Activated naive CD4-positive, alpha-beta T cell treated with anti-CD3 and anti-CD28 coated beads, Interleukin-2, amount 10 ng/mL, durations not matched to agents 7 days and 5 days (primary cell): Measurements from ENCODE around the gene CACNG3.
"Not testable (repeated sequence)": the region's sequence is repeated elsewhere in the genome, so short reads cannot be mapped to it uniquely, and the experiment has no call there.

Source experiments
- CTCF ChIA-PET: fragments of 350-600 bp; sonication (Branson Sonifier 250); formaldehyde crosslinking; loops from one replicate; lab custom pipeline; 2021; ENCODE audit warnings: antibody characterized with exemption; lab: Charles Lee
- DNase-seq: peaks from one replicate; pipeline ENCODE4 v3.0.0-alpha.2; 2020
- H3K27ac Mint-ChIP-seq: one replicate; pipeline ENCODE4 v1.8.0; 2021; ENCODE audit warnings: mild to moderate bottlenecking, moderate library complexity, mixed read lengths
- H3K27me3 Mint-ChIP-seq: one replicate; pipeline ENCODE4 v1.8.0; 2021; ENCODE audit warnings: mild to moderate bottlenecking, mixed read lengths
- H3K36me3 Mint-ChIP-seq: one replicate; pipeline ENCODE4 v1.8.0; 2021; ENCODE audit warnings: mixed read lengths
- H3K4me1 Mint-ChIP-seq: one replicate; pipeline ENCODE4 v1.8.0; 2021; ENCODE audit warnings: mixed read lengths
- H3K4me3 Mint-ChIP-seq: one replicate; pipeline ENCODE4 v1.8.0; 2021; ENCODE audit warnings: mild to moderate bottlenecking, moderate library complexity, mixed read lengths
- H3K9me3 Mint-ChIP-seq: one replicate; pipeline ENCODE4 v1.8.0; 2021; ENCODE audit warnings: mixed read lengths

The CACNG3 gene

GRCh38 chr16:24332178-24332577 lies 76.0 kb downstream of the CACNG3 start:
- H3K27ac Mint-ChIP-seq: no peak overlapping the region
- CTCF ChIA-PET: no interaction called here
- H3K4me1 Mint-ChIP-seq: no peaks in the 10 kb centered on the region

GRCh38 chr16:24332582-24333090 lies 76.5 kb downstream of the CACNG3 start:
- no peak overlapping the region for H3K27ac Mint-ChIP-seq

More at GRCh38 chr16:24332178-24332577, 76.0 kb downstream of the CACNG3 start:
- H3K9me3 Mint-ChIP-seq: peaks cover 4% of the 10 kb centered on the region
- DNase-seq: no peak
- H3K27me3 Mint-ChIP-seq: no peaks in the 10 kb centered on the region
- no peak overlapping the region for H3K4me3 Mint-ChIP-seq
- no peaks in the 10 kb centered on the region for H3K36me3 Mint-ChIP-seq

GRCh38 chr16:24336491-24336890 lies 80.4 kb downstream of the CACNG3 start:
- Mint-ChIP-seq H3K27ac (no peak overlapping the region), H3K27me3 (peaks cover 4% of the 10 kb centered on the region), H3K4me3 (no peak overlapping the region), H3K9me3 (peaks cover 4% of the 10 kb centered on the region), H3K4me1 (no peaks in the 10 kb centered on the region), H3K36me3 (no peaks in the 10 kb centered on the region)
- CTCF ChIA-PET: no interaction called here
- DNase-seq: no peak

More at GRCh38 chr16:24332582-24333090, 76.5 kb downstream of the CACNG3 start:
- Mint-ChIP-seq H3K9me3 (peaks cover 4% of the 10 kb centered on the region), H3K4me1 (no peaks in the 10 kb centered on the region), H3K4me3 (no peak overlapping the region), H3K36me3 (no peaks in the 10 kb centered on the region), H3K27me3 (no peaks in the 10 kb centered on the region)
- CTCF ChIA-PET: no interaction called here
- DNase-seq: no peak

- Mint-ChIP-seq H3K4me3 (no peak overlapping the region), H3K27ac (no peak overlapping the region), H3K9me3 (peaks cover 4% of the 10 kb centered on the region), H3K36me3 (no peaks in the 10 kb centered on the region), H3K27me3 (peaks cover 4% of the 10 kb centered on the region), H3K4me1 (no peaks in the 10 kb centered on the region)
- DNase-seq: no peak
- CTCF ChIA-PET: no interaction called here
These were observed 80.9 kb downstream of the CACNG3 start for GRCh38 chr16:24337013-24337412.

- H3K4me3 Mint-ChIP-seq, H3K27ac Mint-ChIP-seq, H3K36me3 Mint-ChIP-seq, H3K9me3 Mint-ChIP-seq, DNase-seq, H3K27me3 Mint-ChIP-seq, CTCF ChIA-PET, H3K4me1 Mint-ChIP-seq: not testable (repeated sequence)
These were observed 87.7 kb downstream of the CACNG3 start for GRCh38 chr16:24343829-24344228.

- H3K36me3 Mint-ChIP-seq: no peaks in the 10 kb centered on the region
- CTCF ChIA-PET: no interaction called here
- H3K4me1 Mint-ChIP-seq: peaks cover 5% of the 10 kb centered on the region
- no peak overlapping the region for H3K4me3 Mint-ChIP-seq
- H3K27me3 Mint-ChIP-seq: peaks cover 3% of the 10 kb centered on the region
- no peak overlapping the region for H3K27ac Mint-ChIP-seq
- no peak for DNase-seq
- no peaks in the 10 kb centered on the region for H3K9me3 Mint-ChIP-seq
These were observed 88.6 kb downstream of the CACNG3 start for GRCh38 chr16:24344784-24345183.

GRCh38 chr16:24345704-24346103 lies 89.6 kb downstream of the CACNG3 start:
- CTCF ChIA-PET: no interaction called here
- Mint-ChIP-seq H3K36me3 (no peaks in the 10 kb centered on the region), H3K27ac (no peak overlapping the region), H3K4me3 (no peak overlapping the region), H3K4me1 (peaks cover 5% of the 10 kb centered on the region), H3K9me3 (no peaks in the 10 kb centered on the region), H3K27me3 (peaks cover 3% of the 10 kb centered on the region)
- no peak for DNase-seq

- peaks cover 5% of the 10 kb centered on the region for H3K4me1 Mint-ChIP-seq
- H3K27me3 Mint-ChIP-seq: peaks cover 3% of the 10 kb centered on the region
- H3K36me3 Mint-ChIP-seq: no peaks in the 10 kb centered on the region
- H3K9me3 Mint-ChIP-seq: no peaks in the 10 kb centered on the region
- H3K4me3 Mint-ChIP-seq: no peak overlapping the region
- no peak overlapping the region for H3K27ac Mint-ChIP-seq
- DNase-seq: no peak
- CTCF ChIA-PET: no interaction called here
These were observed 90.6 kb downstream of the CACNG3 start for GRCh38 chr16:24346734-24347133.

GRCh38 chr16:24347556-24347955 lies 91.4 kb downstream of the CACNG3 start:
- no peak overlapping the region for H3K27ac Mint-ChIP-seq
- H3K4me1 Mint-ChIP-seq: peaks cover 5% of the 10 kb centered on the region
- no peaks in the 10 kb centered on the region for H3K36me3 Mint-ChIP-seq
- no peak for DNase-seq
- peaks cover 3% of the 10 kb centered on the region for H3K27me3 Mint-ChIP-seq
- H3K9me3 Mint-ChIP-seq: no peaks in the 10 kb centered on the region
- CTCF ChIA-PET: no interaction called here
- H3K4me3 Mint-ChIP-seq: no peak overlapping the region

GRCh38 chr16:24348545-24349290 lies 92.6 kb downstream of the CACNG3 start:
- Mint-ChIP-seq H3K9me3 (no peaks in the 10 kb centered on the region), H3K4me3 (no peak overlapping the region), H3K36me3 (no peaks in the 10 kb centered on the region), H3K27ac (no peak overlapping the region), H3K4me1 (peaks cover 5% of the 10 kb centered on the region), H3K27me3 (peaks cover 3% of the 10 kb centered on the region)
- no peak for DNase-seq
- CTCF ChIA-PET: no interaction called here

- Mint-ChIP-seq H3K36me3 (no peaks in the 10 kb centered on the region), H3K9me3 (no peaks in the 10 kb centered on the region), H3K27ac (no peak overlapping the region), H3K27me3 (peaks cover 3% of the 10 kb centered on the region), H3K4me1 (peaks cover 5% of the 10 kb centered on the region), H3K4me3 (no peak overlapping the region)
- DNase-seq: no peak
- CTCF ChIA-PET: no interaction called here
These were observed 93.2 kb downstream of the CACNG3 start for GRCh38 chr16:24349320-24349719.

- Mint-ChIP-seq H3K4me1 (no peaks in the 10 kb centered on the region), H3K27ac (no peak overlapping the region), H3K9me3 (no peaks in the 10 kb centered on the region), H3K36me3 (no peaks in the 10 kb centered on the region), H3K27me3 (peaks cover 4% of the 10 kb centered on the region), H3K4me3 (no peak overlapping the region)
- DNase-seq: no peak
- CTCF ChIA-PET: no interaction called here
These were observed 96.6 kb downstream of the CACNG3 start for GRCh38 chr16:24352746-24353145.

- peaks cover 5% of the 10 kb centered on the region for H3K27me3 Mint-ChIP-seq
- H3K4me1 Mint-ChIP-seq: no peaks in the 10 kb centered on the region
- H3K4me3 Mint-ChIP-seq: no peak overlapping the region
- H3K27ac Mint-ChIP-seq: no peak overlapping the region
- no peaks in the 10 kb centered on the region for H3K36me3 Mint-ChIP-seq
- CTCF ChIA-PET: no interaction called here
- no peaks in the 10 kb centered on the region for H3K9me3 Mint-ChIP-seq
- no peak for DNase-seq
These were observed 97.5 kb downstream of the CACNG3 start for GRCh38 chr16:24353622-24354021.

GRCh38 chr16:24357511-24357910 lies 101.4 kb downstream of the CACNG3 start:
- Mint-ChIP-seq H3K27me3 (peaks cover 5% of the 10 kb centered on the region), H3K9me3 (no peaks in the 10 kb centered on the region), H3K4me3 (no peak overlapping the region), H3K27ac (no peak overlapping the region), H3K36me3 (no peaks in the 10 kb centered on the region), H3K4me1 (no peaks in the 10 kb centered on the region)
- DNase-seq: no peak
- CTCF ChIA-PET: no interaction called here

GRCh38 chr16:24358117-24358516 lies 102.0 kb downstream of the CACNG3 start:
- peaks cover 5% of the 10 kb centered on the region for H3K27me3 Mint-ChIP-seq
- H3K4me1 Mint-ChIP-seq: no peaks in the 10 kb centered on the region
- no peaks in the 10 kb centered on the region for H3K9me3 Mint-ChIP-seq
- H3K4me3 Mint-ChIP-seq: no peak overlapping the region
- no peak for DNase-seq
- H3K27ac Mint-ChIP-seq: no peak overlapping the region
- no peaks in the 10 kb centered on the region for H3K36me3 Mint-ChIP-seq
- CTCF ChIA-PET: no interaction called here
